Right hindlimb (tissue), 1 donor: ENCODE results near the gene ACTN3.

Source experiments
- DNase-seq: peaks from one replicate; pipeline ENCODE4 v3.0.0-alpha.2; 2018

Gene ACTN3

GRCh38 chr11:66545701-66546367, 869 bp upstream of the ACTN3 start, which contains the start of gene ZDHHC24:
Gene ZDHHC24, minus strand, starts transcription at chr11:66546048. Its CDS starts 45 bp downstream, at chr11:66546003.
- DNase-seq, result peak; percentile 96

- DNase-seq, result no peak
Observed at GRCh38 chr11:66546966-66547661, 411 bp downstream of the ACTN3 start.

GRCh38 chr11:66547662-66548009, 933 bp downstream of the ACTN3 start:
- no peak for DNase-seq

- DNase-seq, result no peak
Observed at GRCh38 chr11:66548041-66548440, 1.3 kb downstream of the ACTN3 start.

GRCh38 chr11:66548774-66549630, 2.3 kb downstream of the ACTN3 start:
- no peak for DNase-seq

- DNase-seq, result no peak
Observed at GRCh38 chr11:66549696-66550095, 3.0 kb downstream of the ACTN3 start.

GRCh38 chr11:66550887-66551286, 4.2 kb downstream of the ACTN3 start:
- no peak for DNase-seq

GRCh38 chr11:66554602-66555001, 7.9 kb downstream of the ACTN3 start:
- no peak for DNase-seq

- DNase-seq, result no peak
Observed at GRCh38 chr11:66555416-66555815, 8.7 kb downstream of the ACTN3 start.

GRCh38 chr11:66556086-66556485, 9.4 kb downstream of the ACTN3 start:
- DNase-seq, result no peak

GRCh38 chr11:66557733-66558326, 11.1 kb downstream of the ACTN3 start:
- no peak for DNase-seq

- DNase-seq, result no peak
Observed at GRCh38 chr11:66559142-66559865, 12.6 kb downstream of the ACTN3 start.

GRCh38 chr11:66559866-66560676, 13.4 kb downstream of the ACTN3 start:
- DNase-seq, result no peak

- no peak for DNase-seq
Observed at GRCh38 chr11:66561178-66561974, 14.7 kb downstream of the ACTN3 start.

GRCh38 chr11:66561975-66562248, 15.2 kb downstream of the ACTN3 start:
- DNase-seq, result no peak

- DNase-seq, result no peak
Observed at GRCh38 chr11:66562275-66562674, 15.6 kb downstream of the ACTN3 start.

- no peak for DNase-seq
Observed at GRCh38 chr11:66562907-66563583, 16.3 kb downstream of the ACTN3 start.

GRCh38 chr11:66563832-66564231, 17.1 kb downstream of the ACTN3 start:
- no peak for DNase-seq

- no peak for DNase-seq
Observed at GRCh38 chr11:66564538-66564937, 17.8 kb downstream of the ACTN3 start.

- DNase-seq, result no peak
Observed at GRCh38 chr11:66564984-66565383, 18.3 kb downstream of the ACTN3 start.
